Liver (tissue), 9 donors: Measurements from ENCODE around the gene SPRY2. TPM values are rescaled to one million over a fixed set of nuclear protein-coding genes. Genes with fewer than 3 reads are reported as not detected.
"Not testable (repeated sequence)": the region's sequence is repeated elsewhere in the genome, so short reads cannot be mapped to it uniquely, and the experiment has no call there.

Source experiments
- DNase-seq: peaks from one replicate; pipeline ENCODE4 v3.0.0-alpha.2; 2017; ENCODE audit warnings: low spot score
- H3K27ac ChIP-seq, 2 donors: one replicate each; pipeline ENCODE4 v1.7.0; 2013; ENCODE audit warnings: inconsistent platforms in 2 of 2, low read length in 2 of 2, control low read depth in 1 of 2, low read depth in 1 of 2, mild to moderate bottlenecking in 1 of 2
- H3K27me3 ChIP-seq, 4 donors: one replicate each; pipeline versions ENCODE4 v1.6.1 to v1.7.0; 2013; ENCODE audit warnings: low read length in 3 of 4, inconsistent platforms in 1 of 4, mild to moderate bottlenecking in 1 of 4, moderate library complexity in 1 of 4; ENCODE audit not compliant: control insufficient read depth in 4 of 4, insufficient read depth in 4 of 4
- H3K36me3 ChIP-seq, 4 donors: one replicate each; pipeline versions ENCODE4 v1.6.1 to v1.7.0; 2013; ENCODE audit warnings: low read length in 3 of 4, mild to moderate bottlenecking in 3 of 4, low read depth in 1 of 4, moderate library complexity in 1 of 4; ENCODE audit not compliant: control insufficient read depth in 4 of 4, insufficient read depth in 3 of 4
- H3K4me1 ChIP-seq, 4 donors: one replicate each; pipeline versions ENCODE4 v1.6.1 to v1.7.0; 2013; ENCODE audit warnings: low read length in 3 of 4, mild to moderate bottlenecking in 3 of 4, moderate library complexity in 1 of 4; ENCODE audit not compliant: control insufficient read depth in 4 of 4, insufficient read depth in 4 of 4
- H3K4me3 ChIP-seq, 3 donors: one replicate each; pipeline versions ENCODE4 v1.6.1 to v1.7.0; 2013; ENCODE audit warnings: low read length in 3 of 3, control low read depth in 1 of 3, low read depth in 1 of 3, mild to moderate bottlenecking in 1 of 3
- H3K9ac ChIP-seq, 2 donors: one replicate each; pipeline ENCODE4 v1.7.0; 2013; ENCODE audit warnings: low read length in 2 of 2, mild to moderate bottlenecking in 2 of 2, moderate library complexity in 2 of 2, control low read depth in 1 of 2, low read depth in 1 of 2
- H3K9me3 ChIP-seq, 4 donors: one replicate each; pipeline versions ENCODE4 v1.6.1 to v1.7.0; 2013; ENCODE audit warnings: low read length in 3 of 4; ENCODE audit not compliant: control insufficient read depth in 4 of 4
- CTCF ChIP-seq: fragments of 150-350 bp; IDR thresholded peaks from 2 replicates; pipeline ENCODE4 v1.5.1; 2017; ENCODE audit warnings: improper control_type of control experiment, low read depth, low read length; ENCODE audit not compliant: missing input control
- EGR1 ChIP-seq, 2 donors: IDR thresholded peaks; 2 replicates each; pipeline ENCODE4 v1.6.1; 2016 to 2018; ENCODE audit warnings: antibody characterized with exemption in 2 of 2, low read depth in 2 of 2
- FOXA1 ChIP-seq: IDR thresholded peaks from 2 replicates; pipeline ENCODE4 v1.6.1; 2016; ENCODE audit warnings: antibody characterized with exemption
- FOXA2 ChIP-seq: IDR thresholded peaks from 2 replicates; pipeline ENCODE4 v1.6.1; 2016; ENCODE audit warnings: antibody characterized with exemption
- GABPA ChIP-seq, 2 donors: IDR thresholded peaks in 1 of 2; conservative IDR thresholded peaks in 1 of 2; 2 replicates each; pipeline ENCODE4 v1.6.1; 2016; ENCODE audit warnings: antibody characterized with exemption in 2 of 2, mild to moderate bottlenecking in 1 of 2, moderate library complexity in 1 of 2
- HNF4A ChIP-seq, 2 donors: conservative IDR thresholded peaks; 2 replicates each; pipeline ENCODE4 v1.6.1; 2016; ENCODE audit warnings: antibody characterized with exemption in 2 of 2, mild to moderate bottlenecking in 2 of 2
- HNF4G ChIP-seq: IDR thresholded peaks from 2 replicates; pipeline ENCODE4 v1.6.1; 2016; ENCODE audit warnings: antibody characterized with exemption
- JUND ChIP-seq, 2 donors: IDR thresholded peaks; 2 replicates each; pipeline ENCODE4 v1.6.1; 2016; ENCODE audit warnings: antibody characterized with exemption in 2 of 2
- MAX ChIP-seq: IDR thresholded peaks from 2 replicates; pipeline ENCODE4 v1.6.1; 2016; ENCODE audit warnings: antibody characterized with exemption
- NR2F2 ChIP-seq: IDR thresholded peaks from 2 replicates; pipeline ENCODE4 v1.6.1; 2016; ENCODE audit warnings: antibody characterized with exemption
- RAD21 ChIP-seq, 2 donors: IDR thresholded peaks; 2 replicates each; pipeline ENCODE4 v1.6.1; 2016; ENCODE audit warnings: antibody characterized with exemption in 2 of 2, mild to moderate bottlenecking in 2 of 2
- RXRA ChIP-seq, 2 donors: IDR thresholded peaks; 2 replicates each; pipeline ENCODE4 v1.6.1; 2017 to 2018; ENCODE audit warnings: antibody characterized with exemption in 2 of 2, mild to moderate bottlenecking in 1 of 2
- SP1 ChIP-seq: IDR thresholded peaks from 2 replicates; pipeline ENCODE4 v1.6.1; 2018; ENCODE audit warnings: antibody characterized with exemption, mild to moderate bottlenecking
- TAF1 ChIP-seq: conservative IDR thresholded peaks from 2 replicates; pipeline ENCODE4 v1.6.1; 2016; ENCODE audit warnings: antibody characterized with exemption, mild to moderate bottlenecking
- YY1 ChIP-seq: IDR thresholded peaks from 2 replicates; pipeline ENCODE4 v1.6.1; 2016; ENCODE audit warnings: antibody characterized with exemption, mild to moderate bottlenecking
- WGBS: extraction: QIAGEN DNeasy Blood & Tissue Kit; methylation state at CpG from one replicate; pipeline ENCODE4 v1.1.7; 2013; 5-methylcytosine and 5-hydroxymethylcytosine counted together
- polyA plus RNA-seq, 2 donors: library from polyadenylated mRNA; stranded (reverse) in 1 of 2; unstranded in 1 of 2; fragments of 200-250 nt in 1 of 2; fragments of >200 nt in 1 of 2; fragmentation: Nextera tagmentation in 1 of 2; extraction: Ambion mirVana in 1 of 2; gene quantifications; one replicate each; pipeline versions ENCODE4 v1.2.1 to v1.2.3, GENCODE V29; 2013 to 2015
- total RNA-seq, 2 donors: library from RNA; depleted of rRNA; stranded (reverse); fragments of >200 nt; gene quantifications; one replicate each; pipeline ENCODE4 v1.2.3, GENCODE V29; 2014
- TF ChIP-seq, protein P1 (sequence below): IDR thresholded peaks from 2 replicates; pipeline ENCODE4 v1.6.1; 2016; ENCODE audit warnings: antibody characterized with exemption
- TF ChIP-seq, protein P2 (sequence below): IDR thresholded peaks from 2 replicates; pipeline ENCODE4 v1.6.1; 2016; ENCODE audit warnings: antibody characterized with exemption, mild to moderate bottlenecking
- TF ChIP-seq, protein P3 (sequence below): IDR thresholded peaks from 2 replicates; pipeline ENCODE4 v1.6.1; 2016; ENCODE audit warnings: antibody characterized with exemption
- donor health status: healthy.
- donor health status: healthy.
- donor health status: healthy.
- donor health status: healthy.
- donor health status: healthy.

The SPRY2 gene
- total and polyA plus RNA-seq, 4 donors = 4.8 to 20.1 (median 9.1) TPM

- WGBS = 66% methylated on average over 6 of the region's 6 CpGs
- TF ChIP-seq, protein P1, sequence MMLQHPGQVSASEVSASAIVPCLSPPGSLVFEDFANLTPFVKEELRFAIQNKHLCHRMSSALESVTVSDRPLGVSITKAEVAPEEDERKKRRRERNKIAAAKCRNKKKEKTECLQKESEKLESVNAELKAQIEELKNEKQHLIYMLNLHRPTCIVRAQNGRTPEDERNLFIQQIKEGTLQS = no peak
- TF ChIP-seq HNF4A (conservative IDR thresholded peaks at IDR 0.05) (no peak), RAD21 (IDR thresholded peaks at IDR 0.05) (no peak), NR2F2 (peak; percentile 55)
- H3K27ac ChIP-seq = no peak overlapping the region
- H3K9me3 ChIP-seq = no peaks in the 10 kb centered on the region
- no peak overlapping the region for H3K9ac ChIP-seq
- peaks cover 0 to 2% (median 0%) of the 10 kb centered on the region in 4 donors for H3K4me1 ChIP-seq
- H3K36me3 ChIP-seq = no peaks in the 10 kb centered on the region
- DNase-seq = no peak
- H3K27me3 ChIP-seq = no peaks in the 10 kb centered on the region
- H3K4me3 ChIP-seq = no peak overlapping the region
These were observed 19.0 kb upstream of the SPRY2 start for GRCh38 chr13:80359778-80360452.

DNA sequence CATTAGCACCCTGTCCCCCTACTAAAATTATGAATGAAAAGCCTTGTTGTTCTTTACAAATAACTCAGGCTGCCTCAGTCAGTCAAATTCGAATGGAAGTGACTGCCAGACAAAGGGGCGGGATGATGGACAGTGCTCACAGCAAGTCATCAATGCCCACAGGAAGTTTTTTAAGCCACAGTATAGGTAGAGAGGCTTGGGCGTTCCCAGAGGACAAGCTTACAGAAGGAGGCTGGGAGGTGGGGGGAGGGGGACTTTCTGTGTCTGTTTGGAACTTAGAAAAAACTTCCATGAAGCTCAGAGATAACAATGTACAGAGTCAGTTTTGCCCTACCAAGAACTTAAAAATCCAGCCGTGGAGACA is 18.5 kb upstream of the SPRY2 start:
- no peak overlapping the region for H3K4me3 ChIP-seq
- H3K36me3 ChIP-seq = no peaks in the 10 kb centered on the region
- TF ChIP-seq EGR1 (IDR thresholded peaks at IDR 0.05; ENCODE audit: low read depth in 2 of 2) (no peak), CTCF (no peak), FOXA2 (no peak), SP1 (no peak), YY1 (no peak), NR2F2 (no peak), JUND (IDR thresholded peaks at IDR 0.05) (no peak), GABPA (IDR thresholded peaks at IDR 0.05 in 1 of 2, conservative IDR thresholded peaks at IDR 0.05 in 1 of 2) (no peak), TAF1 (no peak), RXRA (IDR thresholded peaks at IDR 0.05) (no peak), FOXA1 (no peak), MAX (no peak), RAD21 (IDR thresholded peaks at IDR 0.05) (no peak), HNF4A (conservative IDR thresholded peaks at IDR 0.05) (no peak), HNF4G (no peak)
- TF ChIP-seq, protein P2, sequence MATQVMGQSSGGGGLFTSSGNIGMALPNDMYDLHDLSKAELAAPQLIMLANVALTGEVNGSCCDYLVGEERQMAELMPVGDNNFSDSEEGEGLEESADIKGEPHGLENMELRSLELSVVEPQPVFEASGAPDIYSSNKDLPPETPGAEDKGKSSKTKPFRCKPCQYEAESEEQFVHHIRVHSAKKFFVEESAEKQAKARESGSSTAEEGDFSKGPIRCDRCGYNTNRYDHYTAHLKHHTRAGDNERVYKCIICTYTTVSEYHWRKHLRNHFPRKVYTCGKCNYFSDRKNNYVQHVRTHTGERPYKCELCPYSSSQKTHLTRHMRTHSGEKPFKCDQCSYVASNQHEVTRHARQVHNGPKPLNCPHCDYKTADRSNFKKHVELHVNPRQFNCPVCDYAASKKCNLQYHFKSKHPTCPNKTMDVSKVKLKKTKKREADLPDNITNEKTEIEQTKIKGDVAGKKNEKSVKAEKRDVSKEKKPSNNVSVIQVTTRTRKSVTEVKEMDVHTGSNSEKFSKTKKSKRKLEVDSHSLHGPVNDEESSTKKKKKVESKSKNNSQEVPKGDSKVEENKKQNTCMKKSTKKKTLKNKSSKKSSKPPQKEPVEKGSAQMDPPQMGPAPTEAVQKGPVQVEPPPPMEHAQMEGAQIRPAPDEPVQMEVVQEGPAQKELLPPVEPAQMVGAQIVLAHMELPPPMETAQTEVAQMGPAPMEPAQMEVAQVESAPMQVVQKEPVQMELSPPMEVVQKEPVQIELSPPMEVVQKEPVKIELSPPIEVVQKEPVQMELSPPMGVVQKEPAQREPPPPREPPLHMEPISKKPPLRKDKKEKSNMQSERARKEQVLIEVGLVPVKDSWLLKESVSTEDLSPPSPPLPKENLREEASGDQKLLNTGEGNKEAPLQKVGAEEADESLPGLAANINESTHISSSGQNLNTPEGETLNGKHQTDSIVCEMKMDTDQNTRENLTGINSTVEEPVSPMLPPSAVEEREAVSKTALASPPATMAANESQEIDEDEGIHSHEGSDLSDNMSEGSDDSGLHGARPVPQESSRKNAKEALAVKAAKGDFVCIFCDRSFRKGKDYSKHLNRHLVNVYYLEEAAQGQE = no peak
- TF ChIP-seq, protein P3, sequence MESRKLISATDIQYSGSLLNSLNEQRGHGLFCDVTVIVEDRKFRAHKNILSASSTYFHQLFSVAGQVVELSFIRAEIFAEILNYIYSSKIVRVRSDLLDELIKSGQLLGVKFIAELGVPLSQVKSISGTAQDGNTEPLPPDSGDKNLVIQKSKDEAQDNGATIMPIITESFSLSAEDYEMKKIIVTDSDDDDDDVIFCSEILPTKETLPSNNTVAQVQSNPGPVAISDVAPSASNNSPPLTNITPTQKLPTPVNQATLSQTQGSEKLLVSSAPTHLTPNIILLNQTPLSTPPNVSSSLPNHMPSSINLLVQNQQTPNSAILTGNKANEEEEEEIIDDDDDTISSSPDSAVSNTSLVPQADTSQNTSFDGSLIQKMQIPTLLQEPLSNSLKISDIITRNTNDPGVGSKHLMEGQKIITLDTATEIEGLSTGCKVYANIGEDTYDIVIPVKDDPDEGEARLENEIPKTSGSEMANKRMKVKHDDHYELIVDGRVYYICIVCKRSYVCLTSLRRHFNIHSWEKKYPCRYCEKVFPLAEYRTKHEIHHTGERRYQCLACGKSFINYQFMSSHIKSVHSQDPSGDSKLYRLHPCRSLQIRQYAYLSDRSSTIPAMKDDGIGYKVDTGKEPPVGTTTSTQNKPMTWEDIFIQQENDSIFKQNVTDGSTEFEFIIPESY = no peak
- TF ChIP-seq, protein P1 = no peak
- H3K9me3 ChIP-seq = no peaks in the 10 kb centered on the region
- WGBS = 79% methylated on average over 4 of the region's 4 CpGs
- no peak overlapping the region for H3K9ac ChIP-seq
- peaks cover 0 to 2% (median 0%) of the 10 kb centered on the region in 4 donors for H3K4me1 ChIP-seq
- H3K27ac ChIP-seq = no peak overlapping the region
- no peak for DNase-seq
- no peaks in the 10 kb centered on the region for H3K27me3 ChIP-seq

DNA sequence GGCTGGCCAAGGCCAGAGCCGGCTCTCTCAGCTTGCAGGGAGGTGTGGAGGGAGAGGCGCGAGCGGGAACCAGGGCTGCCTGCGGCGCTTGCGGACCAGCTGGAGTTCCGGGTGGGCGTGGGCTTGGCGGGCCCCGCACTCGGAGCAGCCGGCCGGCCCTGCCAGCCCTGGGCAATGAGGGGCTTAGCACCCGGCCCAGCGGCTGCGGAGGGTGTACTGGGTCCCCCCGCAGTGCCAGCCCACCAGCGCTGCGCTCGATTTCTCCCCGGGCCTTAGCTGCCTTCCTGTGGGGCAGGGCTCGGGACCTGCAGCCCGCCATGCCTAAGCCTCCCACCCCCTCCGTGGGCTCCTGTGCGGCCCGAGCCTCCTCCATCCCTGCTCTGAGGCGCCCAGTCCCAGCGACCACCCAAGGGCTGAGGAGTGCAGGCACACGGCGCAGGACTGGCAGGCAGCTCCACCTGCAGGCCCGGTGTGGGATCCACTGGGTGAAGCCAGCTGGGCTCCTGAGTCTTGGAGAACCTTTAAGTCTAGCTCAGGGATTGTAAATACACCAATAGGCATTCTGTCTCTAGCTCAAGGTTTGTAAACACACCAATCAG is 14.7 kb upstream of the SPRY2 start:
- H3K4me1 ChIP-seq, DNase-seq, H3K27me3 ChIP-seq, H3K9ac ChIP-seq, H3K36me3 ChIP-seq, H3K4me3 ChIP-seq, H3K9me3 ChIP-seq, H3K27ac ChIP-seq: not testable (repeated sequence)
- WGBS = 98% methylated on average over 32 of the region's 32 CpGs
